H9 (cell line): Measurements from ENCODE around the gene KRT74. TPM values are rescaled to one million over a fixed set of nuclear protein-coding genes. Genes with fewer than 3 reads are reported as not detected.

Experiments used
- DNase-seq: peaks from one replicate; pipeline ENCODE4 v3.0.0-alpha.2; 2017
- H2AFZ ChIP-seq: one replicate; pipeline ENCODE4 v1.6.1; 2013; ENCODE audit warnings: mild to moderate bottlenecking, low read length, control low read depth, moderate library complexity
- H2AK5ac ChIP-seq: 2 replicates; pipeline ENCODE4 v1.6.1; 2013; ENCODE audit warnings: low read length, control low read depth, mixed read lengths; ENCODE audit not compliant: insufficient read length
- H2BK120ac ChIP-seq: one replicate; pipeline ENCODE4 v1.6.1; 2013; ENCODE audit warnings: low read depth, mild to moderate bottlenecking, low read length, control low read depth, inconsistent platforms; ENCODE audit not compliant: poor library complexity, severe bottlenecking
- H2BK12ac ChIP-seq: 2 replicates; pipeline ENCODE4 v1.6.1; 2013; ENCODE audit warnings: low read length, control low read depth, mixed read lengths, low read depth; ENCODE audit not compliant: insufficient read length
- H2BK15ac ChIP-seq: 2 replicates; pipeline ENCODE4 v1.6.1; 2013; ENCODE audit warnings: low read depth, low read length, control low read depth
- H2BK20ac ChIP-seq: one replicate; pipeline ENCODE4 v1.6.1; 2013; ENCODE audit warnings: low read depth, mild to moderate bottlenecking, low read length, control low read depth, inconsistent platforms; ENCODE audit not compliant: poor library complexity, severe bottlenecking
- H2BK5ac ChIP-seq: 2 replicates; pipeline ENCODE4 v1.6.1; 2013; ENCODE audit warnings: low read length, control low read depth, mixed read lengths; ENCODE audit not compliant: insufficient read length
- H3K14ac ChIP-seq: 2 replicates; pipeline ENCODE4 v1.6.1; 2013; ENCODE audit warnings: low read length, control low read depth; ENCODE audit not compliant: insufficient read depth
- H3K18ac ChIP-seq: 2 replicates; pipeline ENCODE4 v1.6.1; 2013; ENCODE audit warnings: low read depth, mild to moderate bottlenecking, mixed read lengths, low read length, control low read depth; ENCODE audit not compliant: insufficient read length
- H3K23ac ChIP-seq: 2 replicates; pipeline ENCODE4 v1.6.1; 2013; ENCODE audit warnings: low read length, control low read depth, mixed read lengths, low read depth; ENCODE audit not compliant: insufficient read length
- H3K23me2 ChIP-seq: 2 replicates; pipeline ENCODE4 v1.6.1; 2013; ENCODE audit warnings: low read depth, mild to moderate bottlenecking, mixed read lengths, low read length, control low read depth; ENCODE audit not compliant: insufficient read length, poor library complexity, severe bottlenecking
- H3K27ac ChIP-seq: 2 replicates; pipeline ENCODE4 v1.5.1; 2013; ENCODE audit warnings: low read length, control low read depth, mixed read lengths, low read depth; ENCODE audit not compliant: insufficient read length
- H3K27me3 ChIP-seq: 2 replicates; pipeline ENCODE4 v1.6.1; 2013; ENCODE audit warnings: low read length, control low read depth, inconsistent platforms; ENCODE audit not compliant: insufficient read depth
- H3K4ac ChIP-seq: 2 replicates; pipeline ENCODE4 v1.6.1; 2013; ENCODE audit warnings: low read depth, mild to moderate bottlenecking, control low read depth, inconsistent platforms, low read length, moderate library complexity
- H3K4me1 ChIP-seq: 2 replicates; pipeline ENCODE4 v1.6.1; 2013; ENCODE audit warnings: low read length, control low read depth, inconsistent platforms; ENCODE audit not compliant: insufficient read depth
- H3K4me2 ChIP-seq: 2 replicates; pipeline ENCODE4 v1.6.1; 2013; ENCODE audit warnings: low read length, control low read depth, mixed read lengths; ENCODE audit not compliant: insufficient read length, insufficient read depth
- H3K56ac ChIP-seq: 2 replicates; pipeline ENCODE4 v1.6.1; 2013; ENCODE audit warnings: low read depth, mild to moderate bottlenecking, mixed read lengths, low read length, control low read depth; ENCODE audit not compliant: insufficient read length
- H3K79me1 ChIP-seq: 2 replicates; pipeline ENCODE4 v1.6.1; 2013; ENCODE audit warnings: low read depth, mild to moderate bottlenecking, moderate library complexity, low read length, control low read depth, inconsistent platforms; ENCODE audit not compliant: insufficient read depth, poor library complexity, severe bottlenecking
- H3K79me2 ChIP-seq: 2 replicates; pipeline ENCODE4 v1.6.1; 2013; ENCODE audit warnings: low read length, control low read depth, inconsistent platforms; ENCODE audit not compliant: insufficient read depth
- H3K9ac ChIP-seq: 2 replicates; pipeline ENCODE4 v1.6.1; 2013; ENCODE audit warnings: low read length, control low read depth, mixed read lengths; ENCODE audit not compliant: insufficient read length; ENCODE audit errors: extremely low read depth
- H3K9me3 ChIP-seq: one replicate; pipeline ENCODE4 v1.6.1; 2013; ENCODE audit warnings: low read depth, low read length, inconsistent platforms; ENCODE audit not compliant: control insufficient read depth
- H3T11ph ChIP-seq: one replicate; pipeline ENCODE4 v1.6.1; 2013; ENCODE audit warnings: mild to moderate bottlenecking, low read length, control low read depth, inconsistent platforms
- H4K20me1 ChIP-seq: one replicate; pipeline ENCODE4 v1.6.1; 2013; ENCODE audit not compliant: control insufficient read depth, insufficient read length, insufficient read depth
- H4K5ac ChIP-seq: 2 replicates; pipeline ENCODE4 v1.6.1; 2013; ENCODE audit warnings: low read depth, mild to moderate bottlenecking, mixed read lengths, low read length, control low read depth; ENCODE audit not compliant: insufficient read length
- H4K8ac ChIP-seq: replicated peaks from 2 replicates; pipeline ENCODE4 v1.6.1; 2013; ENCODE audit warnings: low read length, control low read depth, mixed read lengths, low read depth; ENCODE audit not compliant: insufficient read length
- H4K91ac ChIP-seq: 2 replicates; pipeline ENCODE4 v1.6.1; 2013; ENCODE audit warnings: low read depth, mild to moderate bottlenecking, moderate library complexity, mixed read lengths, low read length, control low read depth; ENCODE audit not compliant: insufficient read length
- H3K27ac Mint-ChIP-seq, 3 experiments: 2 replicates in 2 of 3; 3 replicates in 1 of 3; pipeline ENCODE4 v1.8.0; 2020 to 2021; ENCODE audit warnings: mixed read lengths in 3 of 3, mild to moderate bottlenecking in 1 of 3, moderate library complexity in 1 of 3
- H3K27me3 Mint-ChIP-seq: 2 replicates; pipeline ENCODE4 v1.8.0; 2021; ENCODE audit warnings: low read depth, mild to moderate bottlenecking, moderate library complexity, mixed read lengths
- H3K36me3 Mint-ChIP-seq, 3 experiments: 2 replicates in 2 of 3; 3 replicates in 1 of 3; pipeline ENCODE4 v1.8.0; 2020 to 2021; ENCODE audit warnings: low read depth in 3 of 3, mixed read lengths in 3 of 3; ENCODE audit not compliant: insufficient read depth in 1 of 3
- H3K4me1 Mint-ChIP-seq, 2 experiments: 2 replicates each; pipeline ENCODE4 v1.8.0; 2020; ENCODE audit warnings: mixed read lengths in 2 of 2
- H3K4me3 Mint-ChIP-seq, 2 experiments: 2 replicates in 1 of 2; 3 replicates in 1 of 2; pipeline ENCODE4 v1.8.0; 2020 to 2021; ENCODE audit warnings: mild to moderate bottlenecking in 2 of 2, mixed read lengths in 2 of 2, moderate library complexity in 1 of 2
- H3K9me3 Mint-ChIP-seq, 2 experiments: 2 replicates in 1 of 2; 3 replicates in 1 of 2; pipeline ENCODE4 v1.8.0; 2020; ENCODE audit warnings: mild to moderate bottlenecking in 2 of 2, mixed read lengths in 2 of 2, moderate library complexity in 1 of 2
- CTCF ChIP-seq: fragments of 200-600 bp; sonication (generic); conservative IDR thresholded peaks from 3 replicates; pipeline ENCODE4 v1.8.0; 2021; ENCODE audit warnings: antibody characterized with exemption, mild to moderate bottlenecking
- total RNA-seq: library from RNA; stranded (reverse); gene quantifications from 2 replicates; pipeline ENCODE4 v1.2.1, GENCODE V29; 2021

The KRT74 gene
- total RNA-seq, 1 experiment from 2014 or later, result not detected

DNA sequence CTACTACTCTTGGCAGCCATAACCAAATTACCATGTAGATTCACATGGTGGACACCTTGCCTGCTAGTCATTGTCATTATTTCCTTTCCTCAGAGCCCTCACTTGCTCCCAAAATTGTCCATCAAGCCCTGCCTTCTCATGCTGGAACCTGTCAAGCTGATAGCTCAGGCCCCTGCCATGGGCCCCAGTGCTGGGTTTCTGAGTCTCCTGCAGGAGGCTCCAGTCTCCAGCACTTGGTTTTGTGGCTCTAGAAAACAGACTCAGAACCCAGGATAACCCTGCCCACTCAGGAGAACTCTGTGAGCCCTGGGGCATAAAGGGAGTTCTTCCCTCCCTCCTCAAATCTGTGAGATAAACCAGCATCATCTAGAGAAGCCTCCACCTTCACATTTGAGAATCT lies 31.5 kb downstream of the KRT74 start:
- Mint-ChIP-seq H3K27ac (no peak overlapping the region), H3K36me3 (no peaks in the 10 kb centered on the region), H3K9me3 (no peaks in the 10 kb centered on the region), H3K4me3 (no peak overlapping the region), H3K4me1 (peaks cover 3 to 6% of the 10 kb centered on the region in 2 experiments; a peak in 3 of 4 replicates), H3K27me3 (peaks cover 6% of the 10 kb centered on the region; the same call in 1 of the 2 replicates)
- Histone ChIP-seq H3K18ac (no peak overlapping the region), H4K8ac (no peak overlapping the region), H4K20me1 (no peaks in the 10 kb centered on the region), H2BK5ac (no peak overlapping the region), H3K23ac (no peak overlapping the region), H3K79me1 (no peaks in the 10 kb centered on the region), H3K79me2 (no peaks in the 10 kb centered on the region), H4K5ac (no peak overlapping the region), H3K14ac (no peak overlapping the region), H3K27me3 (no peaks in the 10 kb centered on the region), H3K4me1 (no peaks in the 10 kb centered on the region), H2AK5ac (no peak overlapping the region), H2AFZ (no peak overlapping the region), H2BK120ac (no peak overlapping the region), H3K9me3 (no peaks in the 10 kb centered on the region), H3K9ac (no peak overlapping the region), H3K27ac (no peak overlapping the region), H3T11ph (no peak overlapping the region), H3K4ac (no peak overlapping the region), H3K23me2 (no peaks in the 10 kb centered on the region), H3K4me2 (no peak overlapping the region), H3K56ac (no peak overlapping the region), H2BK15ac (no peak overlapping the region), H4K91ac (no peak overlapping the region), H2BK20ac (no peak overlapping the region), H2BK12ac (no peak overlapping the region)
- DNase-seq, result no peak
- TF ChIP-seq CTCF, result no peak
